OCI-LY1 (cell line): ENCODE results near the gene ZNF385D.

ENCODE experiments used
- H2AFZ ChIP-seq: fragments of 200-600 bp; sonication (generic), shearing (Covaris generic); 2 replicates; pipeline ENCODE4 v1.6.0; 2014; ENCODE audit warnings: antibody characterized with exemption, mild to moderate bottlenecking, low read length
- H3F3A ChIP-seq: fragments of 200-600 bp; sonication (generic), shearing (Covaris generic); 2 replicates; pipeline ENCODE4 v1.6.0; 2014; ENCODE audit warnings: mild to moderate bottlenecking, antibody characterized with exemption, low read length, moderate library complexity; ENCODE audit not compliant: insufficient read depth
- H3K27ac ChIP-seq: fragments of 200-600 bp; sonication (generic); 2 replicates; pipeline ENCODE4 v1.5.1; 2014; ENCODE audit warnings: low read length, mixed run types, mild to moderate bottlenecking, low read depth; ENCODE audit not compliant: poor library complexity, severe bottlenecking
- H3K27me3 ChIP-seq: fragments of 200-600 bp; sonication (generic); 2 replicates; pipeline ENCODE4 v1.6.0; 2014; ENCODE audit warnings: antibody characterized with exemption, mild to moderate bottlenecking, low read length, moderate library complexity; ENCODE audit not compliant: insufficient read depth
- H3K36me3 ChIP-seq: fragments of 200-600 bp; sonication (generic); 2 replicates; pipeline ENCODE4 v1.6.1; 2014; ENCODE audit warnings: mild to moderate bottlenecking, antibody characterized with exemption, low read length, moderate library complexity, mixed read lengths; ENCODE audit not compliant: insufficient read depth
- H3K4me1 ChIP-seq: fragments of 200-600 bp; sonication (generic); 2 replicates; pipeline ENCODE4 v1.5.1; 2014; ENCODE audit warnings: mild to moderate bottlenecking, low read length, moderate library complexity; ENCODE audit not compliant: insufficient read depth, severe bottlenecking
- H3K4me2 ChIP-seq: fragments of 200-600 bp; sonication (generic), shearing (Covaris generic); 2 replicates; pipeline ENCODE4 v1.6.1; 2014; ENCODE audit warnings: low read length
- H3K4me3 ChIP-seq: fragments of 200-600 bp; sonication (generic); 2 replicates; pipeline ENCODE4 v1.5.1; 2014; ENCODE audit warnings: low read length, low read depth, mild to moderate bottlenecking, mixed read lengths; ENCODE audit not compliant: poor library complexity, severe bottlenecking
- H3K79me2 ChIP-seq: fragments of 200-600 bp; shearing (Covaris generic); 2 replicates; pipeline ENCODE4 v1.6.1; 2016; ENCODE audit warnings: mixed run types, low read length, mixed read lengths; ENCODE audit not compliant: insufficient read depth
- H3K9ac ChIP-seq: fragments of 200-600 bp; sonication (generic), shearing (Covaris generic); 2 replicates; pipeline ENCODE4 v1.6.1; 2014; ENCODE audit warnings: mild to moderate bottlenecking, low read length, mixed read lengths
- H3K9me2 ChIP-seq: fragments of 200-600 bp; sonication (generic), shearing (Covaris generic); 2 replicates; pipeline ENCODE4 v1.6.1; 2014; ENCODE audit warnings: low read depth, mild to moderate bottlenecking, low read length, mixed read lengths
- H3K9me3 ChIP-seq: fragments of 200-600 bp; shearing (Covaris generic); 2 replicates; pipeline ENCODE4 v1.6.1; 2014; ENCODE audit warnings: low read length, mixed read lengths
- H4K20me1 ChIP-seq: fragments of 200-600 bp; sonication (generic), shearing (Covaris generic); 2 replicates; pipeline ENCODE4 v1.6.0; 2016; ENCODE audit warnings: mild to moderate bottlenecking, low read length; ENCODE audit not compliant: insufficient read depth
- EZH2 ChIP-seq: fragments of 200-600 bp; sonication (generic), shearing (Covaris generic); IDR thresholded peaks from 2 replicates; pipeline ENCODE4 v1.8.0; 2017; ENCODE audit warnings: borderline replicate concordance, mixed run types, mild to moderate bottlenecking, antibody characterized with exemption, low read length, moderate library complexity, mixed read lengths
- TF ChIP-seq, protein P1 (sequence below): fragments of 200-600 bp; sonication (generic), shearing (Covaris generic); IDR thresholded peaks from 2 replicates; pipeline ENCODE4 v1.5.1; 2017; ENCODE audit warnings: mild to moderate bottlenecking, antibody characterized with exemption, low read length, moderate library complexity, mixed read lengths

Gene ZNF385D

DNA sequence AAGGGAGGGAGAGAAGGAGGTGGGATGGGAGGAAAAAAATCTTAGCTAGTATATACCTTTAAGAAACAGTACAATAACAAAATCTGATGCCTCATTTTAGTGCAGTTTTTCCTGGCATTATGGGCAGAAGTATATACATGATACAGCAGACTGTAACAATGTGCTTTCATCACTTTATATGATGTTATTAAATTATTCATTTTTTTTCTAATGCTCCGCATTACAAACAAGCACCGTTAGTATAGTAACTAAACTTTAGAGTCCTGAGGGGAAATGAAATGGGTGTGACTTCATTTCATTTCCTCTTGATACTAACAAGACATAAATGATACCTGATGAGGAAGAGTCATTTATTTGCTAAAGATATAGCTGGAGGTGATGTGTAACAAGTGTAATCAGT is 325.3 kb downstream of the ZNF385D start:
- no peaks in the 10 kb centered on the region for H3K9me2 ChIP-seq
- H3K36me3 ChIP-seq: no peaks in the 10 kb centered on the region
- no peak overlapping the region for H3K4me3 ChIP-seq
- no peak overlapping the region for H3K9ac ChIP-seq
- H3K4me1 ChIP-seq: no peaks in the 10 kb centered on the region
- no peak overlapping the region for H3K27ac ChIP-seq
- H3K27me3 ChIP-seq: no peaks in the 10 kb centered on the region
- no peak overlapping the region for H3K4me2 ChIP-seq
- H3K9me3 ChIP-seq: no peaks in the 10 kb centered on the region
- no peak for TF ChIP-seq EZH2
- TF ChIP-seq, protein P1, sequence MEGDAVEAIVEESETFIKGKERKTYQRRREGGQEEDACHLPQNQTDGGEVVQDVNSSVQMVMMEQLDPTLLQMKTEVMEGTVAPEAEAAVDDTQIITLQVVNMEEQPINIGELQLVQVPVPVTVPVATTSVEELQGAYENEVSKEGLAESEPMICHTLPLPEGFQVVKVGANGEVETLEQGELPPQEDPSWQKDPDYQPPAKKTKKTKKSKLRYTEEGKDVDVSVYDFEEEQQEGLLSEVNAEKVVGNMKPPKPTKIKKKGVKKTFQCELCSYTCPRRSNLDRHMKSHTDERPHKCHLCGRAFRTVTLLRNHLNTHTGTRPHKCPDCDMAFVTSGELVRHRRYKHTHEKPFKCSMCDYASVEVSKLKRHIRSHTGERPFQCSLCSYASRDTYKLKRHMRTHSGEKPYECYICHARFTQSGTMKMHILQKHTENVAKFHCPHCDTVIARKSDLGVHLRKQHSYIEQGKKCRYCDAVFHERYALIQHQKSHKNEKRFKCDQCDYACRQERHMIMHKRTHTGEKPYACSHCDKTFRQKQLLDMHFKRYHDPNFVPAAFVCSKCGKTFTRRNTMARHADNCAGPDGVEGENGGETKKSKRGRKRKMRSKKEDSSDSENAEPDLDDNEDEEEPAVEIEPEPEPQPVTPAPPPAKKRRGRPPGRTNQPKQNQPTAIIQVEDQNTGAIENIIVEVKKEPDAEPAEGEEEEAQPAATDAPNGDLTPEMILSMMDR: no peak
- H2AFZ ChIP-seq: no peak overlapping the region
- H3K79me2 ChIP-seq: no peaks in the 10 kb centered on the region
- no peaks in the 10 kb centered on the region for H3F3A ChIP-seq
- no peaks in the 10 kb centered on the region for H4K20me1 ChIP-seq

DNA sequence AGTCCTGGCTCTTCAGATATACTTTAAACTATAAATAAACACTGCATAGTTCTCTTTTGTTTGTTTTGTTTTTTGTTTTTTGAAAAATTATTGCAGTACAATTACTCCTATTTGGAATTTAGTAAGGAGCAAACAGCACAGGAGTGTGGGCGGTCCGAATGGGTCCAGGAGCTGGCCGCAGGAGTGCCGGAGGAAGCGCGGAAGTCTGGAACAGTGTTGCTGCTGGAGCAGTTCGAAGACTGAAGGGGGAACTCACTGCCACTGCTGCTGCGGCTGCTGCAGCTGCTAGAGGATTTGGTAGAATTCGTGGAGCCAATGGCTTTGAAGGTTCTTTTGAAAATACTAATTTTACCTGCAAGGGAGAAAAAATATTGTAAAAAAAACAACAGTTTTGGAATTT is 329.9 kb downstream of the ZNF385D start:
- no peaks in the 10 kb centered on the region for H3F3A ChIP-seq
- H3K27me3 ChIP-seq: no peaks in the 10 kb centered on the region
- no peaks in the 10 kb centered on the region for H3K4me1 ChIP-seq
- TF ChIP-seq EZH2: no peak
- TF ChIP-seq, protein P1: no peak
- H2AFZ ChIP-seq: no peak overlapping the region
- no peaks in the 10 kb centered on the region for H3K9me3 ChIP-seq
- no peaks in the 10 kb centered on the region for H3K79me2 ChIP-seq
- no peaks in the 10 kb centered on the region for H3K36me3 ChIP-seq
- no peak overlapping the region for H3K4me3 ChIP-seq
- no peak overlapping the region for H3K9ac ChIP-seq
- H3K4me2 ChIP-seq: no peak overlapping the region
- H3K9me2 ChIP-seq: no peaks in the 10 kb centered on the region
- no peaks in the 10 kb centered on the region for H4K20me1 ChIP-seq
- no peak overlapping the region for H3K27ac ChIP-seq

DNA sequence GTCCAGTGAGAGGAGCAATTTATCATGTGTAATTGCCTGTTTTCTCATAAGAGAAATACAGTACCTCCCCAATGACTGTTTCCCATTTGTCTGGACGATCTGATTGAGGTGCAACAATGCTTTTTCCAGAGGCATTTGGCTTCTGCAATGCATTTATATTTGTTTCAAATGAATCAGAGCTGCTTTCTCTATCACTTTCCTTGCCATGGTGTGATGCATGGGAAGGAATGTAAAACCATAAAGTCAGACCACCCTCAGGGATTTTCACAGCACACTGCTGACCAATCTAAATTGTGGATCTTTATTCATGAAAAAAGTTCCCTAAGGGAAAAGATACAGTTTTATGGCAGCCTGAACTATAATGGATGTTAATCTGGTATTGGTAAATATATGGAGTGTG is 333.0 kb downstream of the ZNF385D start:
- no peaks in the 10 kb centered on the region for H3K9me2 ChIP-seq
- no peak overlapping the region for H2AFZ ChIP-seq
- no peak for TF ChIP-seq EZH2
- no peak overlapping the region for H3K4me2 ChIP-seq
- no peak overlapping the region for H3K27ac ChIP-seq
- H3F3A ChIP-seq: no peaks in the 10 kb centered on the region
- no peaks in the 10 kb centered on the region for H3K79me2 ChIP-seq
- H3K27me3 ChIP-seq: no peaks in the 10 kb centered on the region
- no peaks in the 10 kb centered on the region for H3K36me3 ChIP-seq
- no peak overlapping the region for H3K9ac ChIP-seq
- H4K20me1 ChIP-seq: no peaks in the 10 kb centered on the region
- no peak overlapping the region for H3K4me3 ChIP-seq
- no peaks in the 10 kb centered on the region for H3K9me3 ChIP-seq
- H3K4me1 ChIP-seq: no peaks in the 10 kb centered on the region

DNA sequence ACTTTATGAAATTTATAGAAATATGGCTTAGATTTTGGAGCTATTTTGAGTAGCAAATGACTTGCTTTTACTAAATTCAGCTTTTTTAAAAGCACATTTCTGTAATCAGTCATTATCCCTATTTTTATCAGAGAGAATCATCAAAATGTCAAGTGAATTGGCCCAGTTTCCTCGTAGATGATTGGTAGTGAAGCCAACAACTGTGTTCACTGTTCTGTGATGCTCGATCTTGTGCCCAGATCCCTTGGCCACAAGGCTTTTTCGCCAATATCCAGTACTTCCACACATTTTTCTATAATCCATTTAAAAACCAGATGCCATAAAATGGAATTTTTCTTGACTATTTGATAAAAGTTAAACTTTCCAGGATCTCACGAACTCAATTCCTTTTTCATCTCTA is 336.5 kb downstream of the ZNF385D start:
- H4K20me1 ChIP-seq: no peaks in the 10 kb centered on the region
- no peak overlapping the region for H3K4me3 ChIP-seq
- no peaks in the 10 kb centered on the region for H3K9me2 ChIP-seq
- H3K9ac ChIP-seq: no peak overlapping the region
- H3K27ac ChIP-seq: no peak overlapping the region
- H3K36me3 ChIP-seq: no peaks in the 10 kb centered on the region
- no peaks in the 10 kb centered on the region for H3K4me1 ChIP-seq
- H3F3A ChIP-seq: no peaks in the 10 kb centered on the region
- no peaks in the 10 kb centered on the region for H3K9me3 ChIP-seq
- no peak overlapping the region for H3K4me2 ChIP-seq
- no peaks in the 10 kb centered on the region for H3K27me3 ChIP-seq
- no peak for TF ChIP-seq EZH2
- TF ChIP-seq, protein P1: no peak
- no peaks in the 10 kb centered on the region for H3K79me2 ChIP-seq
- H2AFZ ChIP-seq: no peak overlapping the region
